Activated CD8-positive, alpha-beta memory T cell treated with anti-CD3 and anti-CD28 coated beads, Interleukin-2, amount 50 U/mL, for 4 hours (primary cell): Measurements from ENCODE around the gene TCF4.

Experiments used
- DNase-seq: peaks from one replicate; pipeline ENCODE4 v3.0.0-alpha.2; 2020

The TCF4 gene

DNA sequence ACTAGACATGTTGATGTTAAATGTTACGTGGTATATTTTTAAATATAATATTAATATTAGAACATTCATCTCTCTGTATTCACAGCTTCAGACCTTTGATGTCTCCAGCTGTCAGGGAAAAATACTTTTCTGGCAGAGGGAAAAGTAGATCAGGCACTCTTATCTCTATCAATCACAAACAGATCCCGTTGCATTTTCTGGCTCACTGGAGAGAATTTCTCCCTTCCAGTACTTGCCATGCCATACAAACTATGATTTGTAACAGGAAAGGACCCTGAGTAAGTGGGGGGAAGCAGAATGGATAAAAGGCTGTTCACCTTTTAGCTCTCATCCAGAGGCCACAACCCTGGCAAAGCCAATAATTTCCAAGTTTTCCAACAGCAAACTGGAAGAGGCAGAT, 158.0 kb downstream of the TCF4 start:
- no peak for DNase-seq

DNA sequence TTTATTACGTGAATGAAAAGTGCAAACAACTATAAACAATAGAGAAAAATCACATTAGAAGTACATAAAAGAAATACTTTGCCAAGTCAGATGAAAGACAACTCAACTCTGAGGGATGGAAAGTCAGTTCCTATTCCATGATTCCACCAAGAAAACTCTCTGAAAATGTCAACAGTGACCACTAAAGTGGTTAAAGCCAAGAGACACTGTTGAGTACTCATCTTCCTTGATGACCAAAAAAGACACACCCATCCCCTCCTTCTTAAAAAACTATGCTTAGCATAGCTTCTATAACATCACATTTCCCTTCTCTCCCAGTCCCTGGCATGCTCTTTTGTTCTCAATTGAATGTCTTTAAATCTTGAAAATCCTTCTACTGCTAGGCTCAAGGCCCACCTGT, 160.0 kb downstream of the TCF4 start:
- DNase-seq = no peak

DNA sequence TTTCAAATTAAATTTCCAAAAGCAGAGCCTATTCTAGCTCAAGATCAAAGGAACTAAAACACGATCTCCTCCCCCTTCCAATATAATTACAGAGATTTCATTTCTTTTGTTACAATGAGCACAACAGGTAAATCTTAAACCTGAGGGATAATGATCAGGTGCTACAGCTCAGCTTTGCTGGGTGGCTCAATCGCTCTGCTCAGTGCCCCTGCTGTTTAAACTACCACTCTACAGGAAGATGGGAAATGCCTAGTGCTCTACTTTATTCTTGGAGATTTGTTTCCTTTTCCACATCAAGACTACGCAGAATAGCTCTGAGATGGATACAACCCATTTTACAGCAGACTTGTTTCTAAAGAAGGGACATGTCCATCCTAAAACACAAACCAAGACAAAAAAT, 162.3 kb downstream of the TCF4 start:
- DNase-seq = no peak

DNA sequence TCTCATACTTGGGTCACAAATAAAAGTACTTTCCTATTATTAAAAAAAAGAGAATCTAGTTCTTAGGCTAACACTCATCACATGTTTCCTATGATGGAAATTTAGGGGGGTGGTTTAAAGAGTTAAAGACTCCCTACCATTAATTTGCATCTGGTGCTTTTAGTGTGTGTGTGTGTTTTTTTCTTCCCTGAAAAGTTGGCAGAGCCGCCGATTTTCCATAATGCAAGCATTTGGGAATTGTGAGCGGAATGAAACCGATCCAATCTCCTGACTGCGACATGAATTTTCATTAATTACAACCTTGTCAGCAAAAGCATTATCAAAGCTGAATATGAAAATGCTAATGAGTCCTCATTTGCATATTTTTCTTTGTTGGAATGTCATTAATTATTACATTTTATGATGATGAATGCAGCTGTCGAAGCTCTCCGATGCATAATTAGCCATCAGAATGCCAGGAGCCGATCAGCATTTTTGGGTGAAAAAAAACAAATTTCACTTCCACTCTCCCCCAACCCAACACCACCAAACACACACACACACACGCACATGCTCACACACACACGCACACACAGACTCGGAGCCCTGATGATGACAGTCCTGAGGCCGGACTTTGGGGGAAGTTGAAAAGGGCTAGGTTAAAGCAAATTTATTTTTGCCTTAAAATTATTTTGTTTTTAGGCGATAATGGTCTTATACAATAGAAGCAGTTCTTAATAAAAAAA, 165.4 kb downstream of the TCF4 start:
- DNase-seq = no peak

DNA sequence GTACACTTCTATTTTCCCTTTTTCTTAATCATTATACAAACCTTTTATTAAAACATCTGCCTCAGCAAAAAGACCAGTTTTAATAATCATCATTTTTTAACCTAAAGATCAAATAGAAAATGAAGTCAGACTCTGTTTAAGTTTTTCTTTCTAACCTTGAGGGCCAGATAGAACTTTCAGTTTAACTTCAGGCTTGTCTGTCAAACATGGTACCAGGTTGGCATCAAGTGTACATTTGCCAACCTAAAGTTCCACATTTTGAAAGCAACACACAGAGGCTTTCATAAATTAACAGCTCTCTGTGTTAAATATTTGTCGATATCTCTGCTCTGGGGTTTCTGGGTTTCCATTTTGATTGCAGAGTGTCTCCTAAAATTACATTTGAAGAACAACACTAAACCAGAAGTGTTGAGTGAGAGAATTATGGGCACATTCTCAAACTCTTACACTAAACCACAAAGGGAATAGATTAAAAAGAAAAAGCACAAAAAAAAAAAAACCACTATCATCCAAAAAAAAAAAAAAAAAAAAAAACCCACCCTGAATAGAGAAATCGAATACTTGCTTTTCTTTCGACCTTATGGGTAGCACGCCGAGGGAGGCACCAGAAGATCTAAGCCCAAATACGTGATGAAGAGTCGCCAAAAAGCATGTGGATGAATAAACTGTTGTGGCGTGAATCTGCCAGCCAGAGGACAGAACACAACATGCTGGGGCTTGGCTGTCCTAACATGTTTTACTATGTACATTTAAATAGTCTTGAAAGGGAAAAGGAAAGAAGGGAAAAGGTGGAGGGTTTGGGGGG, 166.2 kb downstream of the TCF4 start:
- no peak for DNase-seq

GRCh38 chr18:55421308-55421614, 166.7 kb downstream of the TCF4 start:
- DNase-seq = no peak

- DNase-seq = no peak
Measured at GRCh38 chr18:55420665-55421307, 167.2 kb downstream of the TCF4 start.

- no peak for DNase-seq
Measured at GRCh38 chr18:55419947-55420664, 167.9 kb downstream of the TCF4 start.

DNA sequence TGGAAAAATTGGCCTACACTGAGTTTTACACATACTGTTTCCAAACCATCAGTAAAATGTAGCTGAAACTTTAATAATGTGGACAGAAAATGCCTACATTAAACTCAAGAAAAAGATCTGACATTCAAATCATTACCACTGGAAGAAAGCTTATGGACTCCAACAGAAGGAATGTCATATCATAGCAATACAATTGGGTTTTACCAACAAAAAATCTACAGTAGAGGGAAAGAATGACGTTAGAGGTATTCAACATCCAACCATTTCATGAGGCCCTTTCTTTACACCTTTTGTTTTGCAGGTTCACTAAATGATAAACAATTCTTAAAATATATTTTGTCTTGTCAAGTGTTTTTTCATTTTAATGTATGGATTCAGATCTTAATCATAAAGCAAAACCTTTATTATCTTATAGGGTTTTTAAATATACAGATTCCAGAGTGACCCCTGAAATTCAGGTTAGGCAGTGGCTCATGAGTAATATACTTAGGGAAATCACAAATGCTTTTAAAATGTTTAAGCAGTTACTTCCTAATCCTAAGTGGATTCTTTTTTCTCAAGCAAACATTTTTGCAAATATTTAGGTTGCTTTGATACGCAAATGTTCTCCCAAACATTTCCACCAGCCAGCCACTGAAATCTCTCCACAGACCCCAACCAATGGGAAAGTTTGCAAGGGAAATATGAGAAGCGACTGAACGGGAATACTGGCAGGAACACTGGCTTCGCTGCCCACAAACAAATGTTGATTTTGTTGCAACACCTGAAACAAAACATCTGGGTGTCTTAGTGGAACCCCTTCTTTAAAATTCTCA, 168.7 kb downstream of the TCF4 start:
- DNase-seq = no peak

GRCh38 chr18:55418439-55418838, 169.6 kb downstream of the TCF4 start:
- no peak for DNase-seq

- no peak for DNase-seq
Measured at GRCh38 chr18:55416791-55417190, 171.2 kb downstream of the TCF4 start.

DNA sequence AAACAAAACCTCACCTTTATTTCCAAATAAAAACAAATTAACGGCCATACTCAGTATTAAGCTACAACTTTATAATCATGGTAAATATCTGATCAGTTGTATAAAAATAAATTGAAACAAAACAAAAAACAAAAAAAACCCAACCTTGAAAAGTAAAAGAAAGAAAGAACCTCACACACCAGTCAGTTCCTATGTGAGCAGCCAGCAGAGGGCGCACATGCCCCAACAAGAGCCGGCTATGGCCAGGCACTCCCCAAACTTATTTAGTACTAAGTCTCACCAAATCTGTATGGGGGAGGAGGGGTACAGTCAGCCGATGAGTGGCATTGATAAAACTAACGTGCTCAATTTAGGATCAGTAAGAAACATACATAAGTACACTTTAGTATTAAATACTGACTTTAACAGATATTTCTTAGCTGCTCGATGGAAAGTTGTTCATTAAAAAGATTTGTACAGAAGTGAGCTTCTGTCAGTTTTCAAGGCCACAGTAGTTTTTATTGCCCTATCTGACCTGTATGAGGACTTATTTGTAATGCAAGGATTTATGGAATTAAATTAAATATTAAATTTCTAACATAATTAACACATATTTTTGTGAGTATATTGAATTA, 172.6 kb downstream of the TCF4 start:
- peak; percentile 68 for DNase-seq

DNA sequence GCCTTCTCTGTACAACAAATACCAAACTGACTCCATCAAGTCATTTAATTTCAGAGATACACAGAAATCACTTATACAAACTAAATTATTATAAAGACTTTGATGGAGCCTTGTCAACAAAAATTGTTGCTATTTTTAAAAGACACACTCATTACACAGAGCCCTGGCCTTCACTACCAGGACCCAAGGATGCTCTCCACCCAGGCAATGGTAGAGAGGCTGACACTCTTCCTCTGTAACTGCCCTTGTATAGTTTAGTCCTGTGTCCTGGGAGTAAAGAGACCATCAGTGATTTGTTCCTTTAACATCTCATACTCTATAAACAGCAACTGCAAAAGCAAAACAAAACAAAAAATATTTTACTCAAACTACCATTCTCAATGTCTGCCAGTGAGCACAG, 173.5 kb downstream of the TCF4 start:
- no peak for DNase-seq

DNA sequence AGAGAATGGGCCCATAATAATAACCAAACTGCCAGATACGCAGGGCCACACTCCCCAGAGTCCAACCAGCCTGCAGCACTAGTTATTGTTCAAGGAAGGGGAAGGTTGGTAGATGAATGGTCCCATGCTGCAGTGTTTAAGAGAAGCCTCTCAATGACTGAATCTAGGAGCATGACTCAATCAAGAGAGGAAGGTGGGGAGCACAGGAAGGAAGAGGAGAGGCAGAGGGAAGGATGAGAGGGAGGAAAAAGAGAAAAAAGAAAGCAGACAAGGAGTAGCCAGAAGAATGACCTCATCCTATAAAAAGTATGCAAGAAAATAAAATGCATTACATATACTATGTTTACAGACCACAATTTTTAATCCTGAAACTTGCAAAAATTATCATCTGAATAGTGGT, 174.5 kb downstream of the TCF4 start:
- DNase-seq = no peak

DNA sequence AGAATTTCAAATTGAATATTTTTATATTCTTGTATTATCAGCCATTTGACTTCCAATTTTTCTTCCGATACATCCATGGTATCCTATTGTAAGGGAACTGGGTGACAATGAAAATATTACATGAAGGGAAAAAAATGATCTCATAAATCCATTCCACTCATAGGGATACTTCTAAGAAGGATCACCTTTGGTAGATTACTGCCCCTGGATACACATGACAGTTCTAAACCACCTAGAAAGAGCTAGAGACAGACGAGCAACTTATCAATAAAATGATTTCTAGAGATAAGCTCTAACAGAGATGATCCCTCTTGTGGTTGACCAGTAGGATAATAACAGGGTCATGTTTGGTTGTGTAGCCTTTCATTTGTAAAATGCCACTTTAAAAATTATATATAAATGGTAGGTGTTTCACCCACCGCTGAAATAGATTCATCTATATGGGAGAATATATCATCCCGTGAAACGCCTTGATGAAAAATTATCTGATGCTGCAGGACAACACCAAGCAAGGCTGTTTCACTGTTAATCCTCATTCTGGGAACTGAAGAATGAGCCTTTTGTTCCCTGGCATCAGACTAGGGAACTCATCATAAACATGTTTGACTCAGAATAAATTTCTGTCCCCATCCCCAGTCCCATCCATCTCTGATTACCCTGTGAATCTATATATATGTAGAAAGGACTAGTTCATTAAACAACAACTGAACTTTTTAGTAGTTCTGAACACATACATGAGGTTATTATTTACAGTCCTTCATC, 180.0 kb downstream of the TCF4 start:
- no peak for DNase-seq

DNA sequence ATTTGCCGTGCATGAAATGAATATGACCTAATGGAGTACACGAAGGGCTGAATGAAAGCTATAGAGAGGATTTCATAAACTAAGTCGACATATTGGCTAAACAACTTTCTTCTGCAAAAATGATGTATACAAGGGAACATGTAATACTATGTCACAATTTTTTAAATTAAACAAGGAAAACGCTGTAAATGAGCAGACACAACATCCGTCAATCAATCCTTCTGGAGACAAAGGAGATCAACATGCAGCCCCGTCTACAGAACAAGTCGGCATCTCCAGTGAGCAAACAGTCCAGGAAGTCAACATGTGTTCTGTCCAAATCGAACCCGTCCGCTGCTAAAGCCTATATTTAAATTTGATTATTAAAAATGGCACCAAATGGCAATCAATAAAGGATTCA, 180.8 kb downstream of the TCF4 start:
- DNase-seq = no peak

DNA sequence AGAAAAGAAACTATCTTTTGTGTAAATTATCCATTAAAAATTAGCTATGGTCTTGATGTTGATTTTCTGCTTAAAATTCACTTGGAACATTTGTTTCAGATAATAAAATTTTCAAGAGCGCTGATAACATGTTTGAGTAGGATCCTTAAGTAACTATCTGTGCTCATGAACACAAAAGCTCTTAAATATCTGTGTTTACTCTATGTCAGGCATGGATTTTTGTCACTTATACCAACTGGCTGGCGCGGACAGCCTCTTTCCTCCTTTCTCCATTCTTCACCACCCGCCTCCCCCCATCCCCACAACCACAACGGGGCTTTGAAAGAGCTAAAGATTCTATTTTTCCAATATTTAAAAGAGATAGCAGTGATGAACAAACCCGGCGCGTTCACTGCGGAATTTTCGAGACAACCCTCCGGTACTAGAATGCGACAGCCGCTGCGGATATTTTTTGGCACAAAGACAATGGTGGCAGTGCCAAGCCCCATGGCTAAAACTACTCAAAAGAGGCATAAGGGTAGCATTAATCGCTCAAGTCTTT, 181.5 kb downstream of the TCF4 start:
- DNase-seq = no peak

- no peak for DNase-seq
Measured at GRCh38 chr18:55405893-55406406, 182.0 kb downstream of the TCF4 start.

GRCh38 chr18:55405475-55405874, 182.5 kb downstream of the TCF4 start:
- DNase-seq = no peak

GRCh38 chr18:55404832-55405465, 183.0 kb downstream of the TCF4 start:
- DNase-seq = no peak
